NT2/D1 (cell line): Measurements from ENCODE around the gene ELAVL2.

ENCODE experiments used
- SUZ12 ChIP-seq: IDR thresholded peaks from 2 replicates; pipeline ENCODE4 v1.6.1; 2011; ENCODE audit not compliant: insufficient read length, insufficient read depth; ENCODE audit errors: extremely low read depth
- YY1 ChIP-seq: IDR thresholded peaks from 2 replicates; pipeline ENCODE4 v1.6.1; 2011; ENCODE audit not compliant: insufficient read length, insufficient read depth
- ZNF274 ChIP-seq: IDR thresholded peaks from 2 replicates; pipeline ENCODE4 v1.6.1; 2011; ENCODE audit warnings: mild to moderate bottlenecking, low read depth, low read length

DNA sequence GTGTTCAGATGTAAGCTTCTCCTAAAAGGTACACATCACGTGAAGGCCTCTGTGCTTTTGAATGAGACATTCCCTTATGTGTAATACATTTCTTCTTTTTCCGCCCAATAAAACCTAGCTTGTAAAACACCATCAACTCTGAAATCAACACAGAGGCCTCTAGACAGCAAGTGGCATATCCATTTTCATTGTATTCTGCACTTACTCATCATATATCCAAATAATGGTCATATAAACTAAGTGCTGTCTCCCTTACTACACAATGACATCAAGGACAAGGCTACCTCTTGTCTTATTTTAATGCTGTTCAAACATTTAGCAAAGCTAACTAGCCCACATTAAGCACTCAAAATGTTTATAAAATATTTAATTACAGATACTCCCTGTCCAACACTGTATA, 108.5 kb downstream of the ELAVL2 start:
- no peak for TF ChIP-seq ZNF274
- no peak for TF ChIP-seq SUZ12
- no peak for TF ChIP-seq YY1
